HG02798 (cell line): ENCODE data around the gene ARMH2.
"Not testable (repeated sequence)": the region's sequence is repeated elsewhere in the genome, so short reads cannot be mapped to it uniquely, and the experiment has no call there.

Experiments used
- ATAC-seq: cut with Tn5 transposase; IDR thresholded peaks from one replicate; pipeline ENCODE4 v1.9.1; 2021; ENCODE audit warnings: mild to moderate bottlenecking; ENCODE audit not compliant: unreplicated experiment, poor library complexity

ARMH2 gene

DNA sequence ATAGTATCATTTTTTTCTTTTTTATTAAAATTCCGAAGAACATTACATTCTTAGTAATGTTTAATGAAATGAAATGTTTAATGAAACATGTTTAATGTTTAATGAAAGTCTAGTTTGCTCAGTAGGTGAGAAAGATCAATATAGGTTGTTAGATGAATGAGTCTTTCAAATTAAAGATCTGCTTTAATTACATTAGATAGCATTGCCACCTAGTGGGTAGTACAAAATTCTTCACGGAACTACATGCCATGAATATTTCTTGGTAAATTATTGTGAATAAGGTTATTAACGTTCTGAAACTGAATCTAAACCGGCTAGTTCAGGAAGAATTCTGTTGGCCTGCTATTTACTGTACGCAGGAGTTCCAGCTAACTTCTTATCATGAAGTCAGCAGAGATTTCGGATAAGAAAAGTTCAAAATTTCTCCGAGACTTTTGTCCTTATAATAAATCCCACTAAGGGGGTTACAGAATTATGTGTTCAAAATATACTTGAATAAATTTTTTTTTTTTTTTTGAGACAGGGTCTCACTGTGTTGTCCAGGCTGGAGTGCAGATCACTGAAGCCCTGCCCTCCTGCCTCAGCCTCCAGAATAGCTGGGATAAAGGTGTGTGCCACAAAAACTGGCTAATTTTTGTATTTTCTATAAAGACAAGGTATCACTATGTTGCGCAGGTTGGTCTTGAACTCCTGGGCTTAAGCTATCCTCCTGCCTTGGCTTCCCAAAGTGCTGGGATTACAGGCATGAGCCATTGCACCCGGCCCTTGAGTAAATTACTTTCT is 31.8 kb downstream of the ARMH2 start:
- ATAC-seq = peak; percentile 53

DNA sequence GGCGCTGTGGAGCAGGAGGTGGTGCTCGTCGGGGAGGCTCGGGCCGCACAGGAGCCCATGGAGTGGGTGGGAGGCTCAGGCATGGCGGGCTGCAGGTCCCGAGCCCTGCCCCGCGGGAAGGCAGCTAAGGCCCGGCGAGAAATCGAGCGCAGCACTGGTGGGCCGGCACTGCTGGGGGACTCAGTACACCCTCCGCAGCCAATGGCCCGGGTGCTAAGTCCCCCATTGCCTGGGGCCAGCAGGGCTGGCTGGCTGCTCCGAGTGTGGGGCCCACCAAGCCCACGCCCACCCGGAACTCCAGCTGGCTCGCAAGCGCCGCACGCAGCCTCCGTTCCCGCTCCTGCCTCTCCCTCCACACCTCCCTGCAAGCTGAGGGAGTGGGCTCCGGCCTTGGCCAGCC is 32.7 kb downstream of the ARMH2 start:
- ATAC-seq = not testable (repeated sequence)

DNA sequence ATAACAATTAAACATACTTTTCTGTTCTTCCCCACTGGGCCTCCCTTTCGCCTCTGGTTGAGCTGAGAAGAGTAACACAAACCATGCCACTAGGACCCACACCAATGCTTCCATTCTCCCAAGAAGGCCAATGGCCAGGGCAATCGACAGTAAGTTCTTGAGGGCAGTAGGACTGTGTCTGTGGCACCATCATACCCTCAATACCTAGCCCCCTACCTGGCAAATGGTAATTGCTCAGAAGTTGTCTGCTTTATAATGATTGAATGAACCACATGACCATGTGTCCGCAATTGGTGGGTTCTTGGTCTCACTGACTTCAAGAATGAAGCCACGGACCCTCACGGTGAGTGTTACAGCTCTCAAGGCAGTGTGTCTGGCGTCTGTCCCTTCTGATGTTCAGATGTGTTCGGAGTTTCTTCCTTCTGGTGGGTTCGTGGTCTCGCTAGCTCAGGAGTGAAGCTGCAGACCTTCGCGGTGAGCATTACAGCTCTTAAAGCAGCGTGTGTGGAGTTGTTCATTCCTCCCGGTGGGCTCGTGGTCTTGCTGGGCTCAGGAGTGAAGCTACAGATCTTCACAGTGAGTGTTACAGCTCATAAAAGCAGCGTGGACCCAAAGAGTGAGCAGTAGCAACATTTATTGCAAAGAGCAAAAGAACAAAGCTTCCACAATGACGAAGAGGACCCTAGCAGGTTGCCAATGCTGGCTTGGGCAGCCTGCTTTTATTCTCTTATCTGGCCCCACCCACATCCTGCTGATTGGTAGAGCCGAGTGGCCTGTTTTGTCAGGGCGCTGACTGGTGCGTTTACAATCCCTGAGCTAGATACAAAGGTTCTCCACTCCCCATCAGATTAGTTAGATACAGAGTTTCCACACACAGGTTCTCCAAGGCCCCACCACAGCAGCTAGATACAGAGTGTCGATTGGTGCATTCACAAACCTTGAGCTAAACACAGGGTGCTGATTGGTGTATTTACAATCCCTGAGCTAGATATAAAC is 33.6 kb downstream of the ARMH2 start:
- not testable (repeated sequence) for ATAC-seq

DNA sequence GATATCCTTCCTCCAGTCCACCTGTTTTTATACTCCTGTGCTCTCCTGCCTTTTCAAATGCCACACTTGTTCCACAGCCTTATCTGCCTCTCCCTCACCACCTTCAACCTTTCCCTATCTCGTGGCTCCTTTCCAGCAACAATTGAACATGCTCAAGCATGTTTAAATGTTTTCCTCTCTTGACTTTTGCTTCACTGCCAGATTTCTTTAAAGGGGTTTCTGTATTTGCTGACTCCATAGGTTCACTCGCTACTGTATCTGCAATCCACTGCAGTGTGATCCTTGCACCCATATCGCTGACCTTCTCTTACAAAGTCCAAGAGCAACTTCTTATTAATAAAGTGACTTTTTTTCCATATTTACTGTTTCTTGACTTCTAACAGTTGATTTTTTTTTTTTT is 35.1 kb downstream of the ARMH2 start:
- no peak for ATAC-seq

DNA sequence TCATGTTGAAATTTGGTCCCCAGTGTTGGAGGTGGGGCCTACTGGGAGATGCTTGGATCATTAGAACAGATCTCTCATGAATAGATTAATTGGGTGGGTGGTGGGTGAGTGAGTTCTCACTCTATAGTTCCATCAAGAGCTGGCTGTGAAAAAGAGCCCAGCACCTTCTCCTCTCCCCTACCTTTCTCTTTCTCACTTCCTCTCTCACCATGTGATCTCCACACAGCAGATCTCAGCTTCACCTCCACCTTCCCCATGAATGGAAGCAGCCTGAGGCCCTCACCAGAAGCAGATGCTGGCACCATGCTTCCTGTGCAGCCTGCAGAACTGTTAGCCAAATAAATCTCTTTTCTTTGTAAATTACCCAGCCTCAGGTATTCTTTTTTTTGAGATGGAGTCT is 36.9 kb downstream of the ARMH2 start:
- ATAC-seq = no peak

DNA sequence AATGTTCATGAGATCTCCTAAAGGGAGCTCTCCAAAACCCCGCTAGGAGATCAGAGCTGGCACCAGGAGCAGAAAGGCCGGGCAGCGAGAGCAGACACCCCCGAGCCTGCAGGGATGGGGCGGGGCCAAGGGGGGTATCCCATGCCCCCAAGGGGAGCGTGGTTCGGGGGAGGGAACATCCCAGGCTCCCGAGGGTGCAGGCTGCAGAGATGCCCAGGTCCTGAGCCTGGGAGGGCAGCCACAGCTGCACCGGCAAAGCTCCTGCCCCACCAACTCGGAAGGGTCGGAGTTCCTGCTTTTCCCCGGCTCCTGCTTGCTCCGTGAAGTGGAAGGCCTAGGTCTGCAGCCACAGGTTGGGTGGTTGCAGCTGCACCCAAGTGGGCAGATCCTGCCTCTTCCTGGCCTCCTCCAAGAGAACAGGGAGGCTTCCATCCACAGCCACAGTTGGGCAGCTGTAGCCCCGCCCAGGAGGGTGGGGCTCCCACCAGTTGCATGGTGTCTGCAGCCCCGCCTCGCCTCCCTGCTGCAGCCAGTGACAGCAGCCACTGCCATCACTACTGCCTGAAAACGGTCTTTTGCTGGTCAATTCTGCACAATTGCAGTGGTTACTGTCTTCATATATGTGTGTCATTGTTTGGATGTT is 37.4 kb downstream of the ARMH2 start:
- ATAC-seq = no peak

DNA sequence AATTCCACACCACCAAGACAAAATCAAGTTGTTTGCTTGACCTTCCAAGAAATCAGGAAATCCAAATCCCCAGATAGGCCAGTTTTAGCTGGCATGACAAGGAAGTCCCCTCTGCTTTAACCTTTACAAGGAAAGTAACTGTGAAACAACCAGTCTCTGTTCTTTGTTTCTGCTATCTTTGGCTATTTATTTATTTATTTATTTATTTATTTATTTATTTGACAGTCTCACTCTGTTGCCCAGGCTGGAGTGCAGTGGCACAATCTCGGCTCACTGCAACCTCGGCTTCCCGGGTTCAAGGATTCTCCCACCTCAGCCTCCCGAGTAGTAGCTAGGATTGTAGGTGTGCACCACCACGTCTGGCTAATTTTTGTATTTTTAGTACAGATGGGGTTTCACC is 38.5 kb downstream of the ARMH2 start:
- ATAC-seq = no peak

DNA sequence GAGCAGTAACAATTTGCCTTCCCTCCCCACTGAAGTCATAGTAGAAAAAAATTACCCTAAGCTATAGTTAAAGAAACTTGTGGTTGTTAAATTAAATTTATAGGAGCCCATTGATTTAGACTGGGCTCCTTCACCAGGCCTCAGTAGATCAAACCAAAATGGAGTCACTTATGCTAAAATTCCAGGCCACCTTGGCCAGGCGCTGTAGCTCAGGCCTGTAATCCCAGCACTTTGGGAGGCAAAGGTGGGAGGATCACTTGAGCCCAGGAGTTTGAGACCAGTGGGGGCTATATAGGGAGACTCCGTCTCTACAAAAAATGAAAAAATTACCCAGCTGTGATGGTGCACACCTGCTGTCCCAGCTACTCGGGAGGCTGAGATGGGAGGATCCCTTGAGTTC is 39.0 kb downstream of the ARMH2 start:
- ATAC-seq = no peak

DNA sequence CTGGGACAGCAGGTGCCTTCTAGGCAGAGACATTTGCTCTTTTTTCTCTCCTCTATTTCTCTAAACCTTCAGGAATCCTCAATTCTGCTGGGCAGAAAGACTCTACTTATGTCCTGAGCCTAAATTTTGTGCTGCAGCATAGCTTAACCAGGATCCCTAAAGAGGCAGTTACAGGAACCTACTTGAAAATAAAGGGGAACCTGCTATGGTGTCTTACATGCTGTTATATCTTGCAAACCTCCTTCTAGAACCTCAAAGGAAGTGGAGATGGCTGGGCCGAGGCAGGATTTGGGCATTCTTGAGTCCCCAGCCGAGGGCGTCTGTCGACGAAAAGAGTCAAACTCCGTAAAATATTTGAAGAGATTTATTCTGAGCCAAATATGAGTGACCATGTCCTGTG is 41.1 kb downstream of the ARMH2 start:
- no peak for ATAC-seq

DNA sequence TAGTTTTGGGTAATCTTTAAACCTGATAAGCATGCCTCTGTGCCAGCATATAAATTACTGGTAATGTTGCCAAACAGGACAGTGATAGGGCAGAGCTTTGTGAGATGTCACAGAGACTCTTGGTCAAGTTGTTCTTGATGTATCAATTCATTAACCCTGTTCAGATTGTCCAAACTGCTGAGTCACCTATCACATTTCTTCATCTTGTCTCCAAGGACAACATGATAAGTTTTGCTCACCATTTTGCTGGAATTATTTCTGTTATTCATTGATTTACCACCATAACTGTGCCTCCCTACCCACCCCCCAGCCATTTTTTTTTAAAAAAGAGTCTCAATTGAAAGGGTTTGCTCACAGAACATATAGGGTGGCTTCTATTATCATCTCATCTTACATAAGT is 43.4 kb downstream of the ARMH2 start:
- ATAC-seq = no peak

DNA sequence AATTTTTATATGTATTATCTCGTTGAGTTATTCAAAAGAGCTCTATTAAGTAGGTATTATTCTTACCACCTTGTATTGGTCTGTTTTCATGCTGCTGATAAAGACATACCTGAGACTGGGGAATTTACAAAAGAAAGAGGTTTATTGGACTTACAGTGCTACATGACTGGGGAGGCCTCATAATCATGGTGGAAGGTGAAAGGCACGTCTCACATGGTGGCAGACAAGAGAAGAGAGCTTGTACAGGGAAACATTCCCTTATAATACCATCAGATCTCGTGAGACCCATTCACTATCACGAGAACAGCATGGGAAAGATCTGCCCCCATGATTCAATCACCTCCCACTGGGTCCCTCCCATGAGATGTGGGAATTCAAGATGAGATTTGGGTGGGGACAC is 44.3 kb downstream of the ARMH2 start:
- not testable (repeated sequence) for ATAC-seq

DNA sequence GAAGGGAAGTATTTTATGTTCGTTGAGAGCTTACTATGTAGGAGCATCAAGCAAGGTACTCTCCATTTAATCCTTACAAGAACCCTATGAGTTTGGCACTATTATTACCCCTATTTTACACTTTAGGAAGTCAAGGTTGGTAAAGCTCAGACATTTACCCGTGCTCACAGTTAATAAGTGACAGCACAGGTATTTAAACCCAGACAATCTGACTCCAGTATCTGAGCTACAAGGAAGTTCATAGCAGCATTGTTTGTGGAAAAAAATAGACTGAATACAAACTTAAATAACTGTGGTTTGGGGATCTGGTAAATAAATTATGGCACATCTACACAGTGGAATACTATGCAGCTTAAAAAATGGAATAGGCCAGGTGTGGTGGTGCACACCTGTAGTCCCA is 45.2 kb downstream of the ARMH2 start:
- ATAC-seq = no peak

DNA sequence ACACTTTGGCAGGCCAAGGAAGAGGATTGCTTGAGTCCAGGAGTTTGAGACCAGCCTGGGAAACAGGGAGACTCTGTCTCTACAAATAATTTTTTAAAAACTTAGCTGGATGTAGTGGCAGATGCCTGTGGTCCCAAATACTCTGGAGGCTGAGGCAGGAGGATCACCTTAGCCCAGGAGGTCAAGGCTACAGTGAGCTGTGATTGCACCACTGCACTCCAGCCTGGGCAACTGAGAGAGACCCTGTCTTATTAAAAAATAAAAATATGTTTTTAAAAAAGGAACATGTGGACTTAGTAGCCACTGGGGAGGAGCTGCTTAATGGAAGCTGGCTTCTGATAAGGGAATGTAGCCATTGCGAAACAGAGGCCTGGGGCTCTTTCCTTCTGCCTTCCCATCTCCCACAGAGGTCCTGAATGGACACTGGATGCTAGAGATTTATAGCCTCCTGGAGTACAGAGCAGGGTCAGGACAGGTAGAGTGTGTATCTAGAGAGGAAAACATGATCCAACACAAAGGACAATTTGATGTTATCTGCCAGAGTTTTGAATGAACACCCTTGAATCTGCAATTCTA is 45.7 kb downstream of the ARMH2 start:
- no peak for ATAC-seq

DNA sequence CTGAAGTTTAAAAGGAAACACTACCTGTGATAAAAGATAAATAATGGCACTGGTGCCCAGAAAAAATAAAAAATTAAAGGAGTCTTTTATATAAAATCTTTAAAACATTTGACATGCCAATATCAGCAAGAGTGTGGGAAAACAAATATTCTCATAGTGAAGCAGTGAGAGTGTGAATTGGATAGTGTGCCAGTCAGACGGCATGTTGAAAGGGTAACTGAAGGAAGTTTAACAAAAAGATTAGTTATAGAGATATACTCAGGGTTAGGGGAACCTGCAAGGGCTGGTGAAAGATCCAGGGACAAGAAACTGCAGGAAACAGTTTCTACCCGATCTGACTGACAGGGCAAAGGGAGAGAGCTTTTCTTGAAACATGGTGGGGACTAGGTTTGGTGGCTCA is 46.2 kb downstream of the ARMH2 start:
- ATAC-seq = no peak

DNA sequence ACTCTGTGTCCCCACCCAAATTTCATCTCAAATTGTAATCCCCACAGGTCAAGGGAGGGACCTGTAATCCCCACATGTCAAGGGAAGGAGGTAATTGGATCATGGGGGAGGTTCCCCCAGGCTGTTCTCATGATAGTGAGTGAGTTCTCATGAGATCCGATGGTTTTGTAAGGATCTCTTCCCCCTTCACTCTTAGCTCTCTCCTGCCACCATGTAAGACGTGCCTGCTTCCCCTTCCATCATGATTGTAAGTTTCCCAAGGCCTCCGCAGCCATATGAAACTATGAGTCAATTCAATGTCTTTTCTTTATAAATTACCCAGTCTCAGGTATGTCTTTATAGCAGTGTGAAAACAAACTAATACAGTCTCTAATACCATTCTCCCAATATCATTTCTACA is 47.8 kb downstream of the ARMH2 start:
- ATAC-seq = not testable (repeated sequence)

DNA sequence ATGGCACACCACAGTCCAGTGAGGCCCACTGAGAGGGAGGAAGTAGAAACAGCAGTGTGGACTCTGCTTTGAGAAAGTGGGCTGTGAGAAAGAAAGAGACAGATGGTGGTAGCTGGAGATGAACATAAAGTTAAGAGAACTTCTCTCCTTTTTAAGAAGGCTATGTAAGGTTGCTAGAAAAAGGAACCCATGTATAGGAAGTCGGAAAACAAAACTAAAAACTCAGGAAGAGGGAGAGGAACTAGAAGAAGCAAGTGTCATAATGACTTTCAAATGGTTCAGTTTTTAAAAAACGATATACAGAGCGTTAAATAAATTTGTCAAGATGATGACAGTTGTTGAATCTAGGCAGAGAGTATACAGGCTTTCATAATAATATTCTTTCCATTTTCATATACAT is 49.4 kb downstream of the ARMH2 start:
- no peak for ATAC-seq
